IPS-NIHi7 (cell line): ENCODE results near the gene ZNF469.
"Not testable (repeated sequence)": the region's sequence is repeated elsewhere in the genome, so short reads cannot be mapped to it uniquely, and the experiment has no call there.

Source experiments
- DNase-seq: peaks from one replicate; pipeline ENCODE4 v3.0.0; 2012; ENCODE audit warnings: mixed read lengths; ENCODE audit errors: extremely low spot score

Gene ZNF469

DNA sequence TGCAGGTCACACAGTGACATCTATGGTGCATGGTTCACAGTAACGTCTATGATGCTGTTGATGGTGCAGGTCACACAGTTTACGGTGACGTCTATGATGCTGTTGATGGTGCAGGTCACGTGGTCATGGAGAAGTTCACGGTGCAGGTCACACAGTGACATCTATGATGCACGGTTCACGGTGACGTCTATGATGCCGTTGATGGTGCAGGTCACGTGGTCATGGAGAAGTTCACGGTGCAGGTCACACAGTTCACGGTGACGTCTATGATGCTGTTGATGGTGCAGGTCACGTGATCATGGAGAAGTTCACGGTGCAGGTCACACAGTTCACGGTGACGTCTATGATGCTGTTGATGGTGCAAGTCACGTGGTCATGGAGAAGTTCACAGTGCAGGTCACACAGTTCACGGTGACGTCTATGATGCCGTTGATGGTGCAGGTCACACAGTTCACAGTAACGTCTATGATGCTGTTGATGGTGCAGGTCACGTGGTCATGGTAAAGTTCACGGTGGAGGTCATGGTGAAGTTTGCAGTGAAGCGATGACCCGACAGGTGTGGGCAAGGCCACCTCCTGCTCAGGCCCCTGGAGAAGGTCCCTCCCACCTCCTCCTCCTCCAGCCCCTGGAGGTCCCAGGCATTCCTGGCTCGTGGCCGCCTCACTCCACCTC lies 27.7 kb downstream of the ZNF469 start:
- not testable (repeated sequence) for DNase-seq

DNA sequence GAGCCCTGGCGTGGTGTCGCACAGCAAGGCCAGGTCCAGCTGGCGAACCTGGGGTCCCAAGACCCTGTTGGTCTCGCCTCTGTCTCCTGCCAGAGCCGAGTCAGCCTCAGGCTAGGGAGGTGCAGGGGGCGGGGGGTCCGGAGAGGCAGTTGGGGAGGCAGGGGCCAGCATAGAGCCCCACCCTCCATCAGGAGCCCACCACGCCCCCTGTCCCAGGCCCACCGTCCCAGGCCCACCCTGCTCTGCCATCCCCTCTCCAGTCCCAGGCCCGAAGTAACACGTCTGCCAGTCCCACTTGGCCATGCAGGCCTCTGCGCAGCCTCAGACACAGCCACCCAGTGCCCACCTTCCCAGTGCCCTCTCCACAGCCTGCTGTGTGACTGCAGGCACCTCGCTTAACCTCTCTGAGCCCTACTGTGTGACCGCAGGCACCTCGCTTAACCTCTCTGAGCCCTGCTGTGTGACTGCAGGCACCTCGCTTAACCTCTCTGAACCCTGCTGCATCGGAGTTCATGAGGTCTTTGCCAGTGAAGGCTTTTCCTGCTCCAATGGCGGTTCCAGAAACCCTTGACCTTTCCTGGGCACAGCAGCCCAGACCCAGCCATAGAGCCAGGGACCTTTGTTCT lies 29.3 kb downstream of the ZNF469 start:
- DNase-seq, result no peak

DNA sequence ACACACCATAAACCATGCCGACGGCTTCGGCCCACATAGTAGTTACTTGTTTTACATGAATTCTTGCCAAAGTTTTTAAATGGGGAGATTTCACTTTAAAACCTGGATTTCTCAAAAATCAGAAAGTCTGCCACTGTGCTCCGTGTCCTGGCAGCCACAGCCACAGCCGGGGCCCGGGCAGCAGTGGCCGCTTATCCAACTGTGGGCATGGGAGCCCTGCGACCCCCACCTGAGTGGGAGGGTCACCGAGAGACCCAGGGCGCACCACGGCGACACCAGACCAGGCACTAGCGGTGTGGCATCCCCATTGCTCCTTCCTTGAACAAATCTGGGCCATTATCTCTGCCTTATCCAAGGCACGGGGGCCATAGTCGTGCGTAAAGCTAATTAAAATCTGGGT lies 30.0 kb downstream of the ZNF469 start:
- DNase-seq, result no peak

DNA sequence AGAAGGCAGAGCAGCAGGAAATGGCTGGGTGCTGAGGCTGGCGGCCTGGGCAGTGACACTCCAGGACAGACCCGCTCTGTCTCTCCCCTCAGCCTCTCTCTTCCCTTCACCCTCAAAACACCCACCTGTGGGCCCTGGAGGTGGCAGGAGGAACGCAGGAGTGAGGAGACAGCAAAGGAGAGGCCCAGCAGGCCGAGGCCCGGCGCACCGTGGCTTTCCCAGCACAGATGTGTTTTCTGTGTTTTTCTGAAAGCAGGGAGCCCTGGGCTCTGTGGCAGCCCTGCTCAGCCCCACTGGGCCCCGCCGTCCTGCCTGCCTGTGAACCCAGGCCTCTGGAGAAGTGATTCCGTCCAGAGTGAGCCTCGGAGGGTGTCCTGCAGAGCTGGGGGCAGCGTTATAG lies 30.5 kb downstream of the ZNF469 start:
- no peak for DNase-seq

DNA sequence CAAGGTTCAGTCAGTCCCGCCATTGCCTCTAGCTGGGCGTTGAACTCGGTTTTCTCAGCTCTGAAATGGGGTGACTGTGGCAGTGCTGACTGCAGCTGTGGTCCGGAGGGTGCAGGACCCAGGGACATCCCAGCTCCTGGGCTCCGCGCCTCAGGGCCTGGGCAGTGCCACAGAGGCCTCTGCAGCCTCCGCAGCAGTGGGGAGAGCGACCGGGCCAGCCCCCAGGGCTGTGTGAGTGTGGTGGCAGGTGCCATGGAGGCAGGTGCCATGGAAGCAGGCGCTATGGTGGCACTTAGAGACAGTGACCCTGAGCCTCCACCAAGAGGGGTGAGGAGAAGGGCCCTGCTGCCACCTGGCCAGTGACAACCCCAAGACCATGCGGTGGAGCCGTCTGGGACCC lies 30.9 kb downstream of the ZNF469 start:
- no peak for DNase-seq

DNA sequence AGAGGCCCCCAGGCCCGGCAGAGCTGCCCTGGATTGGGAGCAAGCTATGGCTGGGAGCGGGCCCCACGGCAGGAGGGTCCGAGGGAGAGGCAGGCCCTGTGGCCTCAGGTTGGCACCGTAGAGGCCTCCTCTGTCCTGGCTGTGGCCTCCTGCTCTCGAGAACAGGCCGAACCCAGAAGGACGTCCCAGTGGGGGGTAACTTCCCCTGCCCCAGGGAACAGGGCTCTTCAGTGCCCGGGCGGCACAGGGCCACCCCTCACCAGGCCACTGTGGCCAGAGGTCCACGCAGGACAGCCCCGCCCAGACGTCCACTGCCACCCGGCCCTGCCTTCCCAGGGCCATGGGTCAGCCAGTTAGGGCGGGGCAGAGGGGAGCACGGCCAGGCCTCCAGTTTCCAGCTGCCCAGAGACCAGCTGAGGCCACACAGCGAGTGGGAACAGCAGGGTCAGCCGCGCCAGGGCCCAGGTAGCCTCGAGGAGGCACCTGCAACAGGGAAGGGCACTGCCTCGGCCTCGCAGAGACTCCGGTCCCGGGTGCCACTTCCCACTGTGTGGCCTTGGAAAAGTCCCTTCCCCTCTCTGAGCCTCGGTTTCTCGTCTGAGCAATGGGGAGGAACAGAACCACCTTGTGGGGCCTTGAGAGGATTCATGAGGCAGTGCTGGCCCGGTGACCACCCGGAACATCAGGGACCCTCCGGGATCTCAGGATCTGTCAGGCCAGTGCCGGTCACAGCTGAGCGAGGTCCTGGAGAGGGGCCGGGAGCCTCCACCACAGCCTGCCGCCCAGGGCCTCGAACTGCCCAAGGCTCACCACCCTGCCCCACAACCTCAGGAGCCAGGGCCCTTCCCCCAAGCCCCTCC lies 32.0 kb downstream of the ZNF469 start:
- no peak for DNase-seq

DNA sequence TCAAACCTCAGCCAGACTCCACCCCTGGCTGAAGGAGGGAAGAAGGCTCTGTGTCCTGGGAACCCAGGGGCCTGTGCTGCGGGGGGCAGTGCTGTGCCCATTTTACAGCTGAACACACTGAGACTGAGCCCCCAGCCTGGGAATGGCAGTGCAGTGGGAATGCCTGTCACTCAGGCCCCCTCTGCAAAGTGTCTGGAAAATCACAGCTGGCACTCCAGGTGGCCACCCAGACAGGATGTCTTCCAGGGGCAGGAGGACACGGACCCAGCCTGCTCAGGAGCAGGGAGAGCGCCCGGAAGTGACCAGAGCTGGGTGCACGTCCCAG lies 32.6 kb downstream of the ZNF469 start:
- DNase-seq, result no peak

DNA sequence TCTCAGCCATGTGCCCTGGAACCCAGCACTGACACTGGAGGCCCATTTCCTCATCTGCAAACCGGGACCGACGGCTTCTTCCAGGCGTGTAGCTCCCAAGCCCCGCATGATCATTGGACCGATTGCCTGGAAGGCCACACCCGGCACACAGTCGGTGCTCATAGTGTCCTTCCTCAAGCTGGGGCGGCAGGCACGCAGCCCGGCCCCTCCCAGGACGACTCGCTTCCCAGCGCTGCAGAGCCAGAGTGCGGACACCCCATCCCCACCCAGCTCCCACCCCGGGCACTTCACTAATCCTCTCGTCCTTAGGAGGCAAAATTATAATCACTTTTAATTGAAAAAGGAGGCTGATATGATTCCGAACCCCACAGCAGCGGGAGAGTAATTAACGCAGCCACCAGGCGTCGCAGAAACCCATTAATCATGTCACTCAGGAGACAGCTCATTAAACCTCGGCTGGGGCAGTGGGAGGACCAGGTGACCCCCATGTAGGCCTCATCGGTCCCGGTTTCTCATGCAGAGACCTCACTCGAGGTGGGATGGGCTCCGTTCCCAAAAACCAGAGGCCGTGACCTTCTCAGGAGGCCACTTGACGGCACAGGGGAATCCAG lies 33.1 kb downstream of the ZNF469 start:
- DNase-seq, result no peak

- no peak for DNase-seq
Observed at GRCh38 chr16:88416686-88417085, 33.9 kb downstream of the ZNF469 start.

DNA sequence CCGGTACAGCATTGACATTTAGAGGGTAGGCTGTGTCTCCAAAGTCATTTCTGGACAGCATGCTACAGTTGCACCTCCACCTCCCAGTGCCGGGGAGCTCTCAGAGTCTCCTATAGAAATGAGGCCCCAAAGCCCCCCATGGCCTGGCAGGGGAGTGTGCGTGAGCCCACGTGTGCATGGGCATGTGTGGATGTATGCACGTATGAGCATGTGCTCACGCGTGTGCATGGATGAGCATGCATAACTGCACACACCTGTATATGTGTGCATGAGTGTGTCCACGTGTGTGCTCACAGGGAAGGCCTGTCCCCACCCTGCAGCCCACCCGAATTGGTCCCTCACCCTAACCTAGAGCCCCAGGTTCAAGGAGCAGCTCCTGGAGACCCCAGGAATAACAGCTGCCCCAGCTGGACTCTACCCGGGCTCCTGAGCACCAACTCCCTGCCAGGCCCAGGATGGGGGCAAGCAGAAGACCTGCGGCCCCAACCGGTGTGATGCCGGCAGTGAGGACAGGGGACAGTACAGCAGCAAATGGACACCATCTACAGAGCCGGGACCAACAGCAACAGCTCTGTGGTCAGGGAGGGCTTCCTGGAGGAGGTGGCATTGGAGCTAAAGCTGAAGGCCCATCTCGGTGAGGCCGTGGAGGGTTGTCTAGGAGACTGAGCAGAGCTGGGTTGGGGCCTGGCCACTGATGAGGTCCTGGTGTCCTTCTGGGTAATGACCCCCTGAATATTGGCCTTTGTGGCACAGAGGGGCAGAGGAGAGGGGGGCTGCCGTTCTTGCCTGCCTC lies 35.1 kb downstream of the ZNF469 start:
- DNase-seq, result no peak

GRCh38 chr16:88418869-88419268 lies 36.1 kb downstream of the ZNF469 start:
- DNase-seq, result no peak

GRCh38 chr16:88419790-88420189 lies 37.0 kb downstream of the ZNF469 start:
- DNase-seq, result no peak

DNA sequence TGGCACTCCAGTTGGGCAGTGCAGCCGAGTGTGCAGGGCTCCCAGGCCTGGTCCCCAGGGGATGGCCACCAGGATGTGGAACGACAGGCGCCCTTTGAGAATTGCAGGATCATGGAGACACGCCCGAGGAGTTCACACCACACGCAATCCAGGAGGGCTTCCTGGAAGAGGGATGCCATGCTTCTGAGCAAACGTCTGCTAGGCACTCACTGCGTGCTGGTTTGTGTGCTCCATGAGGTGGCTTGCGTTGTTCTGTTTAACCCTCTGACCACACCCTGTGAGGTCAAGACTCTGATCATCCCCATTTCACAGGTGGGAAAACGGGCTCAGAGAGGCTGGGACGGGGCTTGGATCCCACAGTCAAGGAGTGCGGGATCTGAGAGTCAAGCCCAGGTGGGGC lies 37.7 kb downstream of the ZNF469 start:
- no peak for DNase-seq

- no peak for DNase-seq
Observed at GRCh38 chr16:88421301-88421700, 38.5 kb downstream of the ZNF469 start.

DNA sequence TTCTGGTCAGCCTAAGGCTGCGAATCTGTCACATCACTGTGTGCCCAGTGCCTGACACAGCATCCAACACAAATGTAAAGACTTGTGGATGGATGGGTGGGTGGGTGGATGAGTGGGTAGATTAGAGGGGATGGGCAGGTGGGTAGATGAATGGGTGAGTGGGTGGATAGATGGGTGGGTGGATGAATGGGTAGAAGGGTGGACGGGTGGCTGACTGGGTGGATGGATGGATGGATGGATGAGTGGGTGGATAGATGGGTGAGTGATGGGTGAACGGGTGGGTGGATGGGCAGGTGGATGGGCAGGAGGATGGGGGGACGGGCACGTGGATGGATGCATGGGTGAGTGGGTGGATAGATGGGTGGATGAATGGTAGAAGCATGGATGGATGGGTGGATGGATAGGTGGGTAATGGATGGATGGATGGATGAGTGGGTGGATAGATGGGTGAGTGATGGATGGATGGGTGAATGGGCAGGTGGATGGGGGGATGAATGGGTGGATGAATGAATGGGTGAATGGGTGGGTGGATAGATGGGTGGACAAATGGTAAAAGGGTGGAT lies 39.2 kb downstream of the ZNF469 start:
- DNase-seq, result no peak

GRCh38 chr16:88422733-88423447 lies 40.1 kb downstream of the ZNF469 start:
- no peak for DNase-seq

DNA sequence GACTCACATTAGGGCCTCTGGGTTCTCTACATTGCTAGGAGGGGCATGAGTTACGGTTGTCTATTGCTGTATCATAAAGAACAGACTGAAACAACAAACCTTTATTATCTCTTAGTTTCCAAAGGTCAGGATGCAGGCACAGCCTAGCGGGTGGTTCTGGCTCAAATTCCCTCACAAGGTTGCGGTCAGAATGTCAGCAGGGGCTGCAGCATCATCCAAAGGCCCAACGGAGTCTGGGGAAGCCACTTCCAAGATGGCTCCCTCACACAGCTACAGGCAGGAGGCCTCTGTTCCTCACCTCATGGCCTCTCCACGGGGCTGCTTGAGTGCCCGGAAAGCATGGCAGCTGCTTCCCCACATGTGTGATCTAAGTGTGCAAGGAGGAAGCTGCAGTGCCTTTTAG lies 40.7 kb downstream of the ZNF469 start:
- DNase-seq, result no peak

DNA sequence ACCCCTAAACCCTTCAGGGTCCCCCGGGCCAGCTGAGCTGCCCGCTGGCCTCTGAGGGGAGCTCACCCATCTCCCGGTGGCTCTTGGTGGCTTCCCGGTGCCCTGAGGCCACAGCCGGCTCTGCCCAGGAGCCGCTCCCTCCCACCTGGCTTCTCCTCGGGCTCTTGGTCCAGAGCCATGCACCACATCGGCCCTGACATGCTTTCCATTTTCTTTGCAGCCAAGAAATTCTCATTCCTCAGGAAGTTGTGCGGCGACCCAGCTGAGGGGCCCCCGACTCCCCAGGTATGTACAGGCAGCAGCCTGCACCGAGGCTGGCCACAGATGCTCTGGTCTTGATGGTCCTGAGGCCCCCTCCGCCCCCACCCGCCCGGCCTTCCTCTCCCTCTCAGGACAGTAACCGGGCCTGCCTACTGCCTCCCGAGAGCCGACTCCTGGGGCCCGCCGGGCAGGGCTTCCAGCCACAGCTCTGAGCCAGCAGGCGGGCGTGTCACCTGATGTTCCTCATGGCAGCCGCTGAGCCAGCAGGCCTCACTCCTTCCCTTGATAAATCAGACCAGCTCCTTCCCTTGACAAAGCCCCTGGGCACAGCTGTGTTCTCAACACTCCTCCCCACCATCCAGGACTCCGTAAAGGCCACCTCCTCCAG lies 42.0 kb downstream of the ZNF469 start:
- DNase-seq, result no peak

DNA sequence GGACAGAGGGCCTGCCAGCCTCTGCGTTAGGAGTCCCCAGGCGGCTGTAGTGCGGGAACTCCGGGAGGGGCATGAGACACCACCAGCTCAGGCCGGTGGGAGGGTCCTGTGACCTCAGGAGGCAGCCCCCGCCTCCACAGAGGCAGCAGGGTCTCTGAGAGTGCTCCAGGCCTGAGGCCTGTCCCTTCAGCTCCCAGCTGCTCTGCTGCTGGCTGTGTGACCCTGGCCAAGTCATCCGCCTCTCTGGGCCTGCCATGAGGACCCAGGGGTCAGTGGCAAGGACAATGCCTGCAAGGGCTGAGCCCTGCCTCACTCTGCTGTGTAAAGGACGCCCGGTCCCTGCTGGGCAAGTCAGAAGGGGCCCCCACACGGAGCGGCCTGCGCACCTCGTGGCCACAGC lies 43.3 kb downstream of the ZNF469 start:
- DNase-seq, result no peak

DNA sequence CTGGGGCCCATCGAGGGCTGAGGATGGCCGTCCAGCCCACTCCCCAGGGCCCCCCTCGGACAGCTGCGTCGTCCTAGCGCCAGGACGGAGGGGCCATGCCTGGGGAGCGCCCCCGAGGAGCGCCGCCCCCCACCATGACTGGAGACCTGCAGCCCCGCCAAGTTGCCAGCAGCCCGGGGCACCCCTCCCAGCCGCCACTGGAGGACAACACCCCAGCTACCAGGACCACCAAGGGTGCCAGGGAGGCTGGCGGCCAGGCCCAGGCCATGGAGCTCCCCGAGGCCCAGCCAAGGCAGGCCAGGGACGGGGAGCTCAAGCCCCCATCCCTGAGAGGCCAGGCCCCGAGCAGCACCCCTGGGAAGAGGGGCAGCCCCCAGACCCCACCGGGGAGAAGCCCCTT lies 44.6 kb downstream of the ZNF469 start:
- DNase-seq, result no peak
